HS-27A (cell line): ENCODE measurements around the gene GDF11.

Experiments used
- DNase-seq: peaks from one replicate; pipeline ENCODE4 v3.0.0-alpha.2; 2012; ENCODE audit warnings: low read depth, missing footprints

The GDF11 gene

GRCh38 chr12:55795950-55796349 lies 53.0 kb downstream of the GDF11 start:
- no peak for DNase-seq

- DNase-seq = no peak
These were observed 54.1 kb downstream of the GDF11 start for GRCh38 chr12:55797068-55797467.

GRCh38 chr12:55797550-55797949 lies 54.6 kb downstream of the GDF11 start:
- no peak for DNase-seq
